ENCODE measurements around the gene KLK3. TPM values are rescaled to one million over a fixed set of nuclear protein-coding genes. Genes with fewer than 3 reads are reported as not detected.
"Not testable (repeated sequence)": the region's sequence is repeated elsewhere in the genome, so short reads cannot be mapped to it uniquely, and the experiment has no call there.

Gene KLK3
- not detected for total RNA-seq (2021; fragmentation: NEBNext Ultra II Directional; extraction: Animal tissue kit (Norgen Biotek cat#: 25700))
- long read RNA-seq, result 0 reads

DNA sequence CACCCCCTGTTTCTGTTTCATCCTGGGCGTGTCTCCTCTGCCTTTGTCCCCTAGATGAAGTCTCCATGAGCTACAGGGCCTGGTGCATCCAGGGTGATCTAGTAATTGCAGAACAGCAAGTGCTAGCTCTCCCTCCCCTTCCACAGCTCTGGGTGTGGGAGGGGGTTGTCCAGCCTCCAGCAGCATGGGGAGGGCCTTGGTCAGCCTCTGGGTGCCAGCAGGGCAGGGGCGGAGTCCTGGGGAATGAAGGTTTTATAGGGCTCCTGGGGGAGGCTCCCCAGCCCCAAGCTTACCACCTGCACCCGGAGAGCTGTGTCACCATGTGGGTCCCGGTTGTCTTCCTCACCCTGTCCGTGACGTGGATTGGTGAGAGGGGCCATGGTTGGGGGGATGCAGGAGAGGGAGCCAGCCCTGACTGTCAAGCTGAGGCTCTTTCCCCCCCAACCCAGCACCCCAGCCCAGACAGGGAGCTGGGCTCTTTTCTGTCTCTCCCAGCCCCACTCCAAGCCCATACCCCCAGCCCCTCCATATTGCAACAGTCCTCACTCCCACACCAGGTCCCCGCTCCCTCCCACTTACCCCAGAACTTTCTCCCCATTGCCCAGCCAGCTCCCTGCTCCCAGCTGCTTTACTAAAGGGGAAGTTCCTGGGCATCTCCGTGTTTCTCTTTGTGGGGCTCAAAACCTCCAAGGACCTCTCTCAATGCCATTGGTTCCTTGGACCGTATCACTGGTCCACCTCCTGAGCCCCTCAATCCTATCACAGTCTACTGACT is at the start of gene KLK3:
Gene KLK3, plus strand, starts transcription at position 280 of the 775 bp plus-strand sequence. Its CDS starts 41 bp downstream, at position 321.
- H3K4me3 Mint-ChIP-seq, result no peak within 1 kb of the TSS
- no peaks in the 10 kb centered on the region for H3K4me1 Mint-ChIP-seq (ENCODE audit: low read depth)
- H3K27me3 Mint-ChIP-seq (ENCODE audit: insufficient read depth), result peaks cover 17% of the 10 kb centered on the region
- no peaks in the 10 kb centered on the region; the same call in 1 of the 2 replicates for H3K36me3 Mint-ChIP-seq (ENCODE audit: low read depth)
- no peak for DNase-seq
- H3K27ac Mint-ChIP-seq, result no peak within 1 kb of the TSS
- TF ChIP-seq, protein P1, sequence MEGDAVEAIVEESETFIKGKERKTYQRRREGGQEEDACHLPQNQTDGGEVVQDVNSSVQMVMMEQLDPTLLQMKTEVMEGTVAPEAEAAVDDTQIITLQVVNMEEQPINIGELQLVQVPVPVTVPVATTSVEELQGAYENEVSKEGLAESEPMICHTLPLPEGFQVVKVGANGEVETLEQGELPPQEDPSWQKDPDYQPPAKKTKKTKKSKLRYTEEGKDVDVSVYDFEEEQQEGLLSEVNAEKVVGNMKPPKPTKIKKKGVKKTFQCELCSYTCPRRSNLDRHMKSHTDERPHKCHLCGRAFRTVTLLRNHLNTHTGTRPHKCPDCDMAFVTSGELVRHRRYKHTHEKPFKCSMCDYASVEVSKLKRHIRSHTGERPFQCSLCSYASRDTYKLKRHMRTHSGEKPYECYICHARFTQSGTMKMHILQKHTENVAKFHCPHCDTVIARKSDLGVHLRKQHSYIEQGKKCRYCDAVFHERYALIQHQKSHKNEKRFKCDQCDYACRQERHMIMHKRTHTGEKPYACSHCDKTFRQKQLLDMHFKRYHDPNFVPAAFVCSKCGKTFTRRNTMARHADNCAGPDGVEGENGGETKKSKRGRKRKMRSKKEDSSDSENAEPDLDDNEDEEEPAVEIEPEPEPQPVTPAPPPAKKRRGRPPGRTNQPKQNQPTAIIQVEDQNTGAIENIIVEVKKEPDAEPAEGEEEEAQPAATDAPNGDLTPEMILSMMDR (IDR thresholded peaks at IDR 0.05), result no peak
- H3K9me3 Mint-ChIP-seq, result peaks cover 20% of the 10 kb centered on the region; the same call in 1 of the 2 replicates

DNA sequence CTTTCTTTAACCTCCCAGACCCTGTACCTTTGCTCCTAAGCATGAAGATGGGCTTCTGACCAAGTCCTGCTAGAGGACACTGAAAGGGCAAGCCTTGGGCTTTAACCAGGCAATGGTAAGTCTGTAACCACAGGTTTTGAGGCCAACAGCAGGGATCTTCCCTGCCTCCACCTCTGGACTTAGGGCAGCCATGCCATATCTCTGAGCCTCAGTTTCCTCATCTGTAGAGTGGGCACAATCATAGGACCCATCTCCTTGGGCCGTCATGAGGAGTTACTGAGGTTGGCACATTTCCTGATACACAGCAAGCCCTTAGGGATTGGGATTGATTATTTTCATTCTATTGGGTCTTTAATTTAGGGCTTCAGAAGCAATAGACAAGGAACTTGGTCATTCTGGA is 45.9 kb upstream of the KLK3 start:
- peaks cover 6% of the 10 kb centered on the region for H3K36me3 Mint-ChIP-seq (ENCODE audit: low read depth)
- no peak for DNase-seq

DNA sequence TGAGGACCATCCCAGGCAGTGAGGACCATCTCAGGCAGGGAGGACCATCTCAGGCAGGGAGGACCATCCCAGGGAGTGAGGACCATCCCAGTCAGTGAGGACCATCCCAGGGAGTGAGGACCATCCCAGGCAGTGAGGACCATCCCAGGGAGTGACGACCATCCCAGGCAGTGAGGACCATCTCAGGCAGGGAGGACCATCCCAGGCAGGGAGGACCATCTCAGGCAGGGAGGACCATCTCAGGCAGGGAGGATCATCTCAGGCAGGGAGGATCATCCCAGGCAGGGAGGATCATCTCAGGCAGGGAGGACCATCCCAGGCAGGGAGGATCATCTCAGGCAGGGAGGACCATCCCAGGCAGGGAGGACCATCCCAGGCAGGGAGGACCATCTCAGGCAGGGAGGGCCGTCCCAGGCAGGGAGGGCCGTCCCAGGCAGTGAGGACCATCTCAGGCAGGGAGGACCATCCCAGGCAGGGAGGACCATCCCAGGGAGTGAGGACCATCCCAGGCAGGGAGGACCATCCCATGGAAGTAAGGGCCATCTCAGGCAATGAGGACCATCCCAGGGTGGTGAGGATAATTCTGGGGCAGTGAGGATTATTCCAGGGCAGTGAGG is 43.0 kb upstream of the KLK3 start:
- H3K9me3 Mint-ChIP-seq; H3K27ac Mint-ChIP-seq; H3K4me1 Mint-ChIP-seq (ENCODE audit: low read depth); H3K27me3 Mint-ChIP-seq (ENCODE audit: insufficient read depth); H3K4me3 Mint-ChIP-seq; H3K36me3 Mint-ChIP-seq (ENCODE audit: low read depth); DNase-seq: not testable (repeated sequence)

More for the DNA sequence above, 45.9 kb upstream of the KLK3 start:
- TF ChIP-seq, protein P1 (IDR thresholded peaks at IDR 0.05), result no peak
- Mint-ChIP-seq H3K27ac (no peak overlapping the region), H3K4me3 (no peak overlapping the region), H3K9me3 (peaks cover 4% of the 10 kb centered on the region; the same call in 1 of the 2 replicates), H3K27me3 (ENCODE audit: insufficient read depth) (peaks cover 12% of the 10 kb centered on the region), H3K4me1 (ENCODE audit: low read depth) (peaks cover 8% of the 10 kb centered on the region)

DNA sequence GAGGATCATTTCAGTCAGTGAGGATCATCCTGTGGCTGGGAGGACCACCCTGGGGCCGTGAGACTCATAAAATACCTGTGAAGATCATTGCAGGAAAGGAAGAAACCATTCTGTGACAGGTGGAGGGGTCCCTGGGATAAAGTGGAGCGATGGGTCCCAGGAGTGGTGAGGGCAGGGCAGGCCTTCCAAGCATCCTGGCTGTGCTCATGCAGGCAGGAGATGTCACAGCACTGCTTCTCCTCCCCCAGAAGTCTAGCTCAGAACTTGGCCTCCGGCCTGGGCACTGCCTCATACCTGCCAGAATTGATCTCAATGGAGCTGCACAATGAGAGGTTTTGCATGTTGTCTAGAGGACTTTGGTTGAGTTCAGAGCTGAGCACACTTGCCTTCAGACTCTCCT is 42.2 kb upstream of the KLK3 start:
- Mint-ChIP-seq H3K9me3 (no peaks in the 10 kb centered on the region; the same call in 1 of the 2 replicates), H3K27me3 (ENCODE audit: insufficient read depth) (peaks cover 15% of the 10 kb centered on the region), H3K4me3 (no peak overlapping the region), H3K27ac (no peak overlapping the region), H3K36me3 (ENCODE audit: low read depth) (no peaks in the 10 kb centered on the region), H3K4me1 (ENCODE audit: low read depth) (no peaks in the 10 kb centered on the region)
- TF ChIP-seq, protein P1 (IDR thresholded peaks at IDR 0.05), result no peak
- DNase-seq, result no peak

DNA sequence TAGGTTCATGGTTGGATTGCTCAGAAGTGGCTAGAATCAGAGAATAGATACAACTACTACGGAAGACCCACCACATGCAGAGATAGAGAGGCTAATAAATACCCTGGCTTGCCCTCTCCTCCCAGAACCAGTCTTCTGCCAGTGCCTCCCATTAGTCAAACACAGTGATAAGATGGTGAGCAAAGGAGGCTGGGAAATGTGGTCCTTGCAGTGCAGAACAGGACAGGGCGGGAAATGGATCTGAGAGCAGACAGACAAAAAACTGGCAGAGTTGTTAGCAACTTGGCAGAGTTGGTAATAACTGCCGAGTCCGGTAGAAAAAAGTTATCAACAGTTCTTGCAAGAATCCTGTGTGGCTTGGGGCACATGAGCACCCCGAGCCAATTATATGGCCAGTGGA is 39.8 kb upstream of the KLK3 start:
- Mint-ChIP-seq H3K27ac (no peak overlapping the region), H3K27me3 (ENCODE audit: insufficient read depth) (peaks cover 31% of the 10 kb centered on the region), H3K36me3 (ENCODE audit: low read depth) (no peaks in the 10 kb centered on the region), H3K4me3 (no peak overlapping the region), H3K4me1 (ENCODE audit: low read depth) (no peaks in the 10 kb centered on the region), H3K9me3 (no peaks in the 10 kb centered on the region; the same call in 1 of the 2 replicates)
- no peak for DNase-seq
- TF ChIP-seq, protein P1 (IDR thresholded peaks at IDR 0.05), result no peak

DNA sequence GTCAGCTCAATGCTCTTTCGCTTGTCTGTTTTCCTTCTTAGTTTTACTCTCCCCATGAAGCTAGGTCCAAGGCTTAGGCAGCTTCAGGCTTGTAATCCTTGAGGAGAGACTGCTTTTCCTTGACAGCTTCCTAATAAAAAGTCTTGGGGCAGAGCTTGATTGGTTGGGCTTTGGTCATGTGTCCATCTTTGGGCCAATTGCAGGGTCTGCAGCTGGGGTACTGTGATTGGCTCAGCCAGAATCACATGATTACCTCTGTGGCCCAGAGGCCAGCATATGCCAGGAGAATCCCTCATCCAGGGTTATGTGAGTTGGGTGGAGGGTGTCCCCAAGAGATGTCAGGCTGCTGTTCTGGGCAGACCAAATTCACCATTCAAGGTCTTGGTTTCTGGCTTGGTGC is 39.3 kb upstream of the KLK3 start:
- H3K4me3 Mint-ChIP-seq, result no peak overlapping the region
- H3K27ac Mint-ChIP-seq, result no peak overlapping the region
- TF ChIP-seq, protein P1 (IDR thresholded peaks at IDR 0.05), result no peak
- no peak for DNase-seq
- H3K27me3 Mint-ChIP-seq (ENCODE audit: insufficient read depth), result peaks cover 37% of the 10 kb centered on the region
- H3K9me3 Mint-ChIP-seq, result no peaks in the 10 kb centered on the region; the same call in 1 of the 2 replicates
- H3K4me1 Mint-ChIP-seq (ENCODE audit: low read depth), result peaks cover 3% of the 10 kb centered on the region
- H3K36me3 Mint-ChIP-seq (ENCODE audit: low read depth), result no peaks in the 10 kb centered on the region
